Measurements from ENCODE around the gene MRAP2.

DNA sequence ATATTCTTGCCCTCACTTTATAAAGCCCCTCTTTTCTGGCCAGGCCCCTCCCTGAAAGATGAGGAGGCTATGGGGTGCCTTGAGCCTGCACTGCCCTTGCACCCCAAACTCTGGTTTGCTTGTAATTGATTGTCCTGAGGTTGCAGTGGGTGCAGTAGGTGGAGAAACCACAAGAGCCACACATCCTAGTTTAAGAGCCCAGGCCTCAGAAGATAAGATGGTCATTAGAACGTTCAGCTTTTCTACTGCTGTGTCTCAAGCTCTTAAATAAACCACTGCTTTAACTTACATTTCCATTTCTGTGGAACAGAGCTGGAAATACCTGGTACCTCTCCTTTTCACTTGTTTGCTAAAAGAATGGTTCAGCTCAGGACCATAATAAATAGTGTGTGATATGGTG lies 9.0 kb downstream of the MRAP2 start:
- TF ChIP-seq POLR2A (IDR thresholded peaks at IDR 0.05) (no peak), POLR2AphosphoS5 (IDR thresholded peaks at IDR 0.05) (no peak)
- TF ChIP-seq, protein P1, sequence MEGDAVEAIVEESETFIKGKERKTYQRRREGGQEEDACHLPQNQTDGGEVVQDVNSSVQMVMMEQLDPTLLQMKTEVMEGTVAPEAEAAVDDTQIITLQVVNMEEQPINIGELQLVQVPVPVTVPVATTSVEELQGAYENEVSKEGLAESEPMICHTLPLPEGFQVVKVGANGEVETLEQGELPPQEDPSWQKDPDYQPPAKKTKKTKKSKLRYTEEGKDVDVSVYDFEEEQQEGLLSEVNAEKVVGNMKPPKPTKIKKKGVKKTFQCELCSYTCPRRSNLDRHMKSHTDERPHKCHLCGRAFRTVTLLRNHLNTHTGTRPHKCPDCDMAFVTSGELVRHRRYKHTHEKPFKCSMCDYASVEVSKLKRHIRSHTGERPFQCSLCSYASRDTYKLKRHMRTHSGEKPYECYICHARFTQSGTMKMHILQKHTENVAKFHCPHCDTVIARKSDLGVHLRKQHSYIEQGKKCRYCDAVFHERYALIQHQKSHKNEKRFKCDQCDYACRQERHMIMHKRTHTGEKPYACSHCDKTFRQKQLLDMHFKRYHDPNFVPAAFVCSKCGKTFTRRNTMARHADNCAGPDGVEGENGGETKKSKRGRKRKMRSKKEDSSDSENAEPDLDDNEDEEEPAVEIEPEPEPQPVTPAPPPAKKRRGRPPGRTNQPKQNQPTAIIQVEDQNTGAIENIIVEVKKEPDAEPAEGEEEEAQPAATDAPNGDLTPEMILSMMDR (IDR thresholded peaks at IDR 0.05) = no peak
